Measurements from ENCODE around the gene MMD2.

MMD2 gene

DNA sequence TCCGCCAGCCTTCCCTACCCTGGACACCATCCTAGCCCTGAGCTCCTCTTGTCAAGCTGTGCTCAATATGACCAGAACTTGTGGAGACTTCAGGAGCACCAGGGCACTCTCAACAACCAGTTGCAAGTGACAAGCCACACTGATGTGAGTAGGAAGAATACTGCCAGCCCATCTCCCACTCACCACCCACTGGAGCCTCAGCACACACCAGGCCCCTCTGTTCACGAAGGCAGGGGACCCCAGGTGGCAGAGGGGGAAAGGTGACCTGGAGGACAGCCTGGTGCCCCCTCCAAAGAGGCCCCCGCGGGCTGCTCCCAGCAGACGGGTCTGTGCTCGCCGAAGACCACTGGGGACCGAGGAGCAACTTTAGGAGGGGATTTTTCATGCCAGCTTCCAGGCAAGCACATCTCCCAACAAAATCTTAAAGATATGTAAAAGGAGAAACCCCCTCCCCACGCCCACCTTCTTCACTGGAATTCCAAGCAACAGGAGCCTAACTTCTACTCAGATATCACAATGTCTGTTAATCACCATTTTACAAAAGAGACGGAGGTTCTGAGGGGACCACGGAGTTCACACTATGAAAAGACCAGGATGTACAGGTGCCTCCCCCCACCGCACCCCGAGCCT, 1.0 kb downstream of the MMD2 start:
- no peak for DNase-seq

- DNase-seq: no peak
Observed at GRCh38 chr7:4951903-4952636, 6.9 kb downstream of the MMD2 start.

DNA sequence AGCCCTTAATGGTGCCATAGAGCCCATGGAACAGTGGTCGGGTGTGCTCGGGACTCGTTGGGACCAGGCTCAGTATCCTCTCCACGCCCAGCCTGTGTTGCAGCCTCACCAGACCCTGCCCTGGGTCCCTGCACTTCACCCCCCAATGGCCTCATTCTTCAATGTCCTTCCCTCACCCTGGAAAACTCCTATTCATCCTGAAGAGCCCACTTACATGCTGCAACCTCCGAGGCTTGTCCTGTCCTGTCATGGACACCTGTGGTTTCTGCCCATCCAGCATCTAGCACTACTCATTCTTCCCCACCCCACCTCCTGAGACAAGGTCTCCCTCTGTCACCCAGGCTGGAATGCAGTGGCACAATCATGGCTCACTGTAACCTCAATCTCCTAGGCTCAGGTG, 7.7 kb downstream of the MMD2 start:
- no peak for DNase-seq

DNA sequence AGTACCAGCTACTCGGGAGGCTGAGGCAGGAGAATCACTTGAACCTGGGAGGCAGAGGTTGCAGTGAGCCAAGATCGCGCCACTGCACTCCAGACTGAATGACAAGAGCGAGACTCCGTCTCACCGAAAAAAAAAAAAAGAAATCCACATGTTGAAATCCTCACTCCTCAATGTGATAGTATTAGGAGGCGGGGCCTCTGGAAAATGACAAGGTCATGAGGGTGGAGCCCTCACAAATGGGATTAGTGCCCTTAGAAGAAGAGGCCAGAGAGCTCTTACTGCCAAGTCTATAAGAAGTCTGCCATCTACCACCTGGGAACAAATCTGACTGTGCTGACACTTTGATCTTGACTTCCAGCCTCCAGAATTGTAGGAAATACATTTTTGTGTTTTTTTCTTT, 10.6 kb downstream of the MMD2 start:
- DNase-seq: no peak

GRCh38 chr7:4945949-4946348, 13.0 kb downstream of the MMD2 start:
- DNase-seq: no peak

DNA sequence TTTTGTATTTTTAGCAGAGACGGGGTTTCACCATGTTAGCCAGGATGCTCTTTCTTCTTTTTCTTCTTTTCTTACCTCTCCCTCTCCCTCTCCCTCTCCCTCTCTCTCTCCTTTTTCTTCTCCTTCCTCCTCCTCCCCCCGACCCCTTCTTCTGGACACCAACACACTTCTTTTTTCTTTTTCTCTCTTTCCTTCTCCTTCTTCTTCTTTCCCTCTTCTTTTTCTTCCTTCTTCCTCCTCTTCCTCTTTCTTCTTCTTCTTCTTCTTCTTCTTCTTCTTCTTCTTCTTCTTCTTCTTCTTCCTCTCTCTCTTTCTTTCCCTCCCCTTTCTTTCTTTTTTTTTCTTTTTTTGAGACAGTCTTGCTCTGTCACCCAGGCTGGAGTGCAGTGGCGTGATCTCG, 14.0 kb downstream of the MMD2 start:
- DNase-seq: no peak

DNA sequence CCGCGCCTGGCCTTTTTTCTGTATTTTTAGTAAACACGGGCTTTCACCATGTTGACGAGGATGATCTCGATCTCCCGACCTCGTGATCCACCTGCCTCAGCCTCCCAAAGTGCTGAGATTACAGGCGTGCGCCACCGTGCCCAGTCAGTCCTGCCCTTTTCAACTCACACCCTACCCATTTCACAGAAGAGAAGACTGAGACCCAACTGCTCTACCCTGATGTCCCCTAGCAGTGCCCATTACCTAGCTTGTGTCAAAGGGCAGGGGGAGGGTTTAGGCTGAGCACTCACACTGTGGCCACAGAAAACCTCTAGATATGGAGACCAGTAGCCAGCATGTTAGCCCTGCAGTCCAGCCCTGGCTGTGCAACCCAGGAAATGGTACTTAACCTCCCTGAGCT, 15.7 kb downstream of the MMD2 start:
- DNase-seq: no peak

DNA sequence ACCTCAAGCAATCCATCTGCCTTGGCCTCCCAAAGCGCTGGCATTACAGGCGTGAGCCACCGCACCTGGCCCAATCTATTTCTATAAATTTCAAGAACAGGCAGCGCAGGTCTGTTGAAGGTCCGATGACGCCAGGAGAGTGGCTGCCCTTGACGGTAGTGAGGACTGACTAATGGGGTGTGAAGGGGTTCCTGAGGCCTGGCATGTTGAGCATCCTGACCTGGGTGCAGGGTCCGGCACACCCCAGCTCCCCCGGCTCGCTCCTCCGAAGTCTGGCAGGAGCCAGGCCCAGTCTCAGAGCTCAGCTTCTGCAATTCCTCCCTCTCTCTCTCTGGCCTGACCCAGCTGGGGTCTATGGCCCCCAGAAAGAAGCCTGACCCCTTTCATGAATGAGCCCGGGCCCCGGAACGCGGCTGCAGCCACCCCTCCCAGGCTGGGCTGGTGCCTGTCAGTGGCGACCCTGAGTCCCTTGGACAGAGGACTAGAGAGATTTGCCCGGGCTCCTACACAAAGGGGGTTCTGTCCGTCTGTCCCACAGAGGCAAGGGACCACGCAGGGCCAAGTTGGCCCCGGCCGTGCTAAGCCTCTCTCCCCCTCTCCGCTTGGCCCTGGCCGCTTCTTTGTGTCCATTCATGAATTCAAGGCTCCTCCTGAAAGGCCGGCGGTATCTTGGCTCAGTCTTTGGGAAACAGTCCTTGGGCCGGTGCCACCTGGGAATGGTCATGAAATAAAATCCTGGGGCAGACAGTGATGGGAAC, 18.8 kb downstream of the MMD2 start:
- no peak for DNase-seq

GRCh38 chr7:4937411-4937810, 21.6 kb downstream of the MMD2 start:
- no peak for DNase-seq

DNA sequence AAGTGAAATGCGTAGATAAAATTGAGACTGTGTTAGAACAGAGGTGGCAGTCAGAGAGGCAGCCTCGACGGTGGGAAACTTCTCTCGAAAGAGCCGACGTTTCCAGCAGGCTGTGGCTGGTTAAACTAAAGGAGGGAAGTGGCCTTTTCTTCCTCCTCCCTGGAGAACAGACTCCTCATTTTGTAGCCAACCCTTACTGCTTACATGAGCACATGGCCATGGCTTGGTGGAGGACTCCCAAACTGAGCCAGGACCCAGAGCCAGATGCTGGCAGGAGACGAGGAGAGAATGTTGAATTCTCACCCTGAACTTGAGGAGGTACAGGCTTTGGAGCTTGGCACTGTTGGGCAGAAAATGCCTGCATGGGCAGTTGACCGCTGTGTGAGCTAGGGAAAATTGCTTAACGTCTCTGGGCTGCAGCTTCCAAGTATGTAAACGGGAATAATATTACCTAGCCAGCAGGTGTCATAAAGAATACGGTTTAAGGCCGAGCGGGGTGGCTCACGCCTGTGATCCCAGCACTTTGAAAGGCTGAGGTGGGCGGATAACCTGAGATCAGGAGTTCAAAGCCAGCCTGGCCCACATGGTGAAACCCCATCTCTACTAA, 24.5 kb downstream of the MMD2 start:
- no peak for DNase-seq

DNA sequence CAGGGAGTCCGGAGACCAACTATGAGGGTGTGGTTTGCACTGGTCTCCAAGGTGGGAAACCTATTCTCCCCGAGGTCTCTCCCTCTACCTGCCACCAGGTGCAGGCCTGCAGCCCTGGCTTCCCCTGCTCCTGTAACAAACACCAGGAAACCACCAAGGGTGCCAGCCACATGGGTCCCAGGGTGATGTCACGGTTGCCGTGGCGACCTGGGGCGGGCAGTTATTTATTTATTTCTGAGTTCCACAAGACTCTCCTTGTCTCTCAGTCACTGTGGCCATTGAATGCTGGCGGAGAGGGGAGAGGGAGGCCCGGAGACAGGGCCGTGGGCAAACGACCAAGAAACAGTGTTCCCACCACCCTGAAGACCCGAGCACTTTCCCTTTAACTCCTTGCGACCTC, 27.0 kb downstream of the MMD2 start:
- DNase-seq: no peak

DNA sequence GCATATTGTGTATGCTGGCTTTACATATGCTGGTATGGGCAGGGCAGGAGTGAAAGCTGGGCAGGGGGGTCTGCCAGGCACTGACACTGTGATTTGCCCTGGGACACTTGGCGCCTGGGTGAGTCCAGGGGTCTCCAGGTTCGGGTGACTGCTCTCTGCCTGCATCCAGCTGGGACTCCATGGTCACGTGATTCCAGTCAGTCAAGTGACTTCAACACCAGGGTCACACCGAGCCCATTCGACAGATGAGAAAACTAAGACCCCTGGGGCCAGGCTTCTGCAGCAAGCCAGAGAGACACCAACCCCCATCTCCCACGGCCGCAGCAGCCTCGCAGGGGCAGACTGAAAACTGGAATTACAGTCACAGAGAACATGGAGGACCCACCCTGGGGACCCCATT, 30.0 kb downstream of the MMD2 start:
- no peak for DNase-seq

- no peak for DNase-seq
Observed at GRCh38 chr7:4928445-4928844, 30.5 kb downstream of the MMD2 start.

DNA sequence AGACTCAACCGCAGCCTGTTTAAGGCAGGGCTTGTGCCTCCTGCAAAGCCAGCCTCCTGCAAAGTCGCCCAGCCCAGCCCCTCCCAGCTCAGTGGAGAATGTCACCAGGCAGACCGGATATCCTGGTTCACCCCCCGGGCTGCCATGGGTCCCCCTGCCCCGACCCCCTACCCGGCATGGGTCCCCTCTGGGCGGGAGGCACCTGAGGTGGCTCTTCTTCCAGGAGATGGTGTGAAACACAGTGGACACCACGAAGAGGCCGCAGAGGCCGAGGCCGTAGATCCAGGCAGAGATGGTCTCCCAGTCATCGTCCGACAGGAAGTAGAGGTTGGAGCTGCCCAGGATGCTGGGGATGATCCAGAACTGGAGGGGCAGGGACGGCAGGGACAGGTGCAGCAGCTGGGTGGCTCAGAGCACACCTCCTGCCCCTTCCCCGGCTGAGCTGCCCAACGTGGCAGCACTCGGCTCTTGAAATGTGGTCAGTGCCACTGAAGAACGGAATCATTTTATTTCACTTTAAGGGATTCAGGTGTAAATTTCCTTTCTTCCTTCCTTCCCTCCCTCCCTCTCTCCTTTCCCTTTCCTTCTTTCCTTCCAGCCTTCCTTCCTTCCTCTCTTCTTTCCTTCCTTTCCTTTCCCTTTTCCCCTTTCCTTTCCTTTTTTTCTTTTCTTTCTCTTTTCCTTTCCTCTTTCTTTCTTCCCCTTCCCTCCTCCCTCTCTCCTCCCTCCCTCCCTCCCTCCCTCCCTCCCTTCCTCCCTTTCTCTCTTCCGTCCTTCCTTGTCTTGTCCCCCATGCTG, 38.8 kb downstream of the MMD2 start:
- no peak for DNase-seq

DNA sequence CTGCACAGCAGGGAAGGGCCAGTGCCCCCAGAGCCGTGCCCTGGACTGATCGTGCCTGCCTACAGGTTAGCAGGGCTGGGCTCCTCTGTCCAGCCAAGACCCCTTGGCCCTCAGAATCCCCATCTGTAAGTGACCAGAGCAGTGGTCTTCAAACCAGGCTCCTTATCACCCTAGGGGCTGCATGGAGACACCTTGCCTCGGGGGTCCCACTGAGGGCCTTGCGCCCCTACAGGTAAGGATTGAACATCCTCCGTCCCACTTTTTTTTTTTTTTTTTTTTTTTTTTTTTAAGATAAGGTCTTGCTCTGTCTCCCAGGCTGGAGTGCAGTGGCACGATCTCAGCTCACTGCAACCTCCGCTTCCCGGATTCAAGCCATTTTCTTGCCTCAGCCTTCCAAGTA, 42.9 kb downstream of the MMD2 start:
- no peak for DNase-seq

DNA sequence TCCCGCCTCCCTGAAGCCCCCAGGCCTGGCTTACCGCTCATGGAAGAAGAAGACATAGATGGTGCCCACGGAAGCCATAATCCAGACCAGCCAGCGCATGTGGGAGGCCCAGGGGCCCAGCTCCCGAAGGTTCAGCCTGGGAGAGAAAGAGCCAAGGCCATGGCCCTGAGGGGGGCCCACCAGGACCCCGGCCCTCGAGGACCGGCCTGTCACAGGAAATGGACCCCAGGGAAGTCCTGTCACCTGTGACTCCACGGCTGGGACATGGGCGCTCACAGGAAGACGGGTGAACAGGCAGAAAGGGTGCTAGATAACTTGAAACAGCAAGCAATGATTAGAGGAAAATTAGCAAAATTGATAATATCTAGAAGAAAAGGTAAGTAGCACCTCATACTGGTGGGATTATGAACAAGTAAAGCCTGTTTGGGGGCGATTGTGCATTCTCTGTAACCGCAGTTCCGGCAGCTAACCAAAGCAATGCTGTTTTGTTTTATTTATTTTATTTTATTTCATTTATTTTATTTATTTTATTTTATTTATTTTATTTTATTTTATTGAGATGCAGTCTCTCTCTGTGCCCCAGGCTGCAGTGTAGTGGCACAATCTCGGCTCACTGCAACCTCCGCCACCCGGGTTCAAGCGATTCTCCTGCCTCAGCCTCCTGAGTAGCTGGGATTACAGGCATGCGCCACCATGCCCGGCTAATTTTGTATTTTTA, 47.7 kb downstream of the MMD2 start:
- DNase-seq: no peak

DNA sequence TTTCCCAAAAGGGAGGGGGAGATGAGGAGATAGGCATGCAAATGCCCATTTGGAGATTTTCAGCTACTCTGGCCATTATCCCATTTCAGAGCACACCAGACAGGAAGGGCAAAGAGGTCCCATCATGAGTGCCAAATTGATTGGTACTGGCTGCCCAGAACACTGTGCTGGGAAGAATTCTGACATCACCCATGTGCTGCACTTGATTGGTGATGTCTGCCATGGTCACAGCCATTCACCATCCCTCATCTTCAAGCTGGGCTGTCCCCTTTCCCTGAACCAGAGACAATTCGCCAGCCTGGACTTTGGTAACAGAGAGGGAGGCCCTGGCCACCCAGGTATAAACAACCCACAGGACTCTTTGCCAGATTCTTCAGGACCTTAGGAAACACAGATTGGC, 52.3 kb downstream of the MMD2 start:
- DNase-seq: no peak

DNA sequence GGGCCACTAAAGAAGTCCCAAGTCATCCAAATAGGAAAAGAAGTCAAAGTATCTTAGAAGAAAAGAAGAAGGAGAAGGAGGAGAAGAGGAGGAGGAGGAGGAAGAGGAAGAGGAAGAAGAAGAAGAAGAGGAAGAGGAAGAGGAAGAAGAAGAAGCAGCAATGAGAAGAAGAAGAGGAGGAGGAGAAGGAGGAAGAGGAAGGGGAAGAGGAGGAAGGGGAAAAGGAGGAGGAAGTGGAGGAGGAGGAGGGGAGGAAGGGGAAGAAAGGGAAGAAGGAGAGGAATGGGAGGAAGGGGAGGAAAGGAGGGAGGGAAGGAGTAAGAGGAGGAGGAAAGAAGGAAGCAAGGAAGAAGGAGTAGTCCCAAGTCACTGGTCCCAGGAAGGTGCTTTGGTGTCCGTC, 53.8 kb downstream of the MMD2 start:
- no peak for DNase-seq

GRCh38 chr7:4904346-4904745, 54.6 kb downstream of the MMD2 start:
- DNase-seq: no peak

- no peak for DNase-seq
Observed at GRCh38 chr7:4895766-4896165, 63.2 kb downstream of the MMD2 start.

- DNase-seq: no peak
Observed at GRCh38 chr7:4894482-4894881, 64.5 kb downstream of the MMD2 start.

DNA sequence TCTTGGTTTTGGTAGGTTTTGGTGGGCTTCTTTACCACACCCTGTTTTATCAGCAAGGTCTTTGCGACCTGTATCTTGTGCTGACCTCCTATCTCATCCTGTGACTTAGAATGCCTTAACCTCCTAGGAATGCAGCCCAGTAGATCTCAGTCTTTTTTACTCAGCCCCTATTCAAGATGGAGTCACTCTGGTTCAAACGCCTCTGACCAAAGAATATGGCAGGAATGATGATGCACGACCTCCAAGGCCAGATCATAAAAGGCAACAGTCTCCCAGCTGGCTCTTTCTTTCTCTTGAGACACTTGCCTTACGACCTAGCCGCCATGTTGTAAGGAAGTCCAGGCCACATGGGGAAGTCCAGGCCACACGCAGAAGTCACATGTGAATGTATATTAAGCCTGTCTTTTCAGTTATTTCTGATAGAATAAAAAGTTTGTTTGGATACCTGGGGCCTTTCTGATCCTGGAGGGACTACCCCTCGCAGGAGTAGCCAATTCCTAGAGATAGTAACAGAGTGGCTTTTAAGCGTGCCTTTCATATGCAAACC, 65.0 kb downstream of the MMD2 start:
- no peak for DNase-seq
